ENCODE measurements around the gene RBM20. TPM values are rescaled to one million over a fixed set of nuclear protein-coding genes. Genes with fewer than 3 reads are reported as not detected.
A peak's percentile ranks its signal among the peaks of the same experiment; 100 is the strongest.

RBM20 gene
- total and polyA plus RNA-seq, 2 experiments from 2014 or later, result 3.7 to 4.0 TPM

DNA sequence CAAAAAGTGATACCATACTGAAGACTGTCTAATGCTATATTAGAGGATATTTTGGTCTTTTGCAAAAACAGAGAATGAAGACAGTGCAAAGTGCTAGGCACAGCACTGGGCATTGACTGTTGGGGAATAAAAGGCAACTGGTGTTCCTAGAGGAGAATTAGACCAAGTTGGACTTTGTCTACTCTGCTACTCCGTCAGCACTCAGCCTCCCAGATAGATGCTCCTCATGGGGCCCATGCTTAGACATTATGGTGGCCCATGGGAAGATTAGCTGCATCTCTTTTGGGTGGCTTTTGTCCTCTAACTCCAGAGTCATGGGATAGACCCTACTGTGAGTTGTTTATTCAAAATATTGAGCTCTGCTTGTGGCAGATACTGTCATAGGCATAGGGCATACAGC, 113.5 kb downstream of the RBM20 start:
- 84% methylated on average over 1 of the region's 1 CpG for WGBS (ENCODE audit: low lambda C conversion rate, missing lambda C conversion rate)
- no peak for DNase-seq (ENCODE audit: low spot score)
- Histone ChIP-seq H3K4me3 (no peak overlapping the region), H3K4me1 (ENCODE audit: insufficient read depth) (peaks cover 19% of the 10 kb centered on the region), H3K9me3 (ENCODE audit: low read depth) (no peaks in the 10 kb centered on the region), H3K27ac (peak overlapping the region; percentile 26), H3K79me2 (no peaks in the 10 kb centered on the region), H4K20me1 (ENCODE audit: insufficient read depth, poor library complexity, severe bottlenecking) (no peaks in the 10 kb centered on the region), H3K9me2 (replicated peaks; ENCODE audit: insufficient read depth) (no peaks in the 10 kb centered on the region), H2AFZ (no peak overlapping the region), H3K27me3 (no peaks in the 10 kb centered on the region), H3K4me2 (no peak overlapping the region), H3K36me3 (replicated peaks; ENCODE audit: insufficient read depth, low read depth) (no peaks in the 10 kb centered on the region)
- TF ChIP-seq EZH2phosphoT487 (IDR thresholded peaks at IDR 0.05; ENCODE audit: low read depth, severe bottlenecking, unreplicated experiment) (no peak), EZH2 (IDR thresholded peaks at IDR 0.05; ENCODE audit: borderline replicate concordance) (no peak)
- TF ChIP-seq, protein P1, sequence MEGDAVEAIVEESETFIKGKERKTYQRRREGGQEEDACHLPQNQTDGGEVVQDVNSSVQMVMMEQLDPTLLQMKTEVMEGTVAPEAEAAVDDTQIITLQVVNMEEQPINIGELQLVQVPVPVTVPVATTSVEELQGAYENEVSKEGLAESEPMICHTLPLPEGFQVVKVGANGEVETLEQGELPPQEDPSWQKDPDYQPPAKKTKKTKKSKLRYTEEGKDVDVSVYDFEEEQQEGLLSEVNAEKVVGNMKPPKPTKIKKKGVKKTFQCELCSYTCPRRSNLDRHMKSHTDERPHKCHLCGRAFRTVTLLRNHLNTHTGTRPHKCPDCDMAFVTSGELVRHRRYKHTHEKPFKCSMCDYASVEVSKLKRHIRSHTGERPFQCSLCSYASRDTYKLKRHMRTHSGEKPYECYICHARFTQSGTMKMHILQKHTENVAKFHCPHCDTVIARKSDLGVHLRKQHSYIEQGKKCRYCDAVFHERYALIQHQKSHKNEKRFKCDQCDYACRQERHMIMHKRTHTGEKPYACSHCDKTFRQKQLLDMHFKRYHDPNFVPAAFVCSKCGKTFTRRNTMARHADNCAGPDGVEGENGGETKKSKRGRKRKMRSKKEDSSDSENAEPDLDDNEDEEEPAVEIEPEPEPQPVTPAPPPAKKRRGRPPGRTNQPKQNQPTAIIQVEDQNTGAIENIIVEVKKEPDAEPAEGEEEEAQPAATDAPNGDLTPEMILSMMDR (IDR thresholded peaks at IDR 0.05; ENCODE audit: poor library complexity), result no peak

DNA sequence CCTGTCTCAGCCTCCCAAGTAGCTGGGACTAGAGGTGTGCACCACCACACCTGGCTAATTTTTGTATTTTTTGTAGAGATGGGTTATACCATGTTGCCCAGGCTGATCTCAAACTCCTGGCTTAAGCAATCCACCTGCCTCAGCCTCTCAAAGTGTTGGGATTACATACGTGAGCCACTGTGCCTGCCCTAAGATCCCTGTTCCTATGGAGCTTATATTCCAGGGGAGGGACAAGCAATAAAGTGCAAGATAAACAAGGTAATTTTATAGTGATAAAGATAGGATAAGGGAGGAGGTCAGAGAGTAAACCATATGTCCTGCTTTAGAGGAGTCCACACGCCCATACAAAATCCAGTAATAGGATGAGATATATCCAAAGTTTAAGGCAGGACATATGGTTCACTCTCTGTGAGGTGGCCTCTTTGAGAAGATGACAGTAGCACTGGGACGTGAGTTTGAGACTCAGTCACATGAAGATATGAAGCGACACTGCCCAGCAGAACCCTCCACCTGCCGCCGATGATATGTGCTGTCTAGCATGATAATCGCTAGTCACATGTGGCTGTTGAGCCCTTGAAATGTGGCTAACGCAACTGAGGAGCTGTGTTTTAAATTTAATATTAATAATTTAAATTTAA, 114.1 kb downstream of the RBM20 start:
- Histone ChIP-seq H3K4me3 (no peak overlapping the region), H4K20me1 (ENCODE audit: insufficient read depth, poor library complexity, severe bottlenecking) (no peaks in the 10 kb centered on the region), H3K9me3 (ENCODE audit: low read depth) (no peaks in the 10 kb centered on the region), H3K9me2 (replicated peaks; ENCODE audit: insufficient read depth) (no peaks in the 10 kb centered on the region), H3K36me3 (replicated peaks; ENCODE audit: insufficient read depth, low read depth) (no peaks in the 10 kb centered on the region), H3K4me2 (no peak overlapping the region), H3K27me3 (no peaks in the 10 kb centered on the region), H3K27ac (peak overlapping the region; percentile 26), H3K4me1 (ENCODE audit: insufficient read depth) (peaks cover 19% of the 10 kb centered on the region), H2AFZ (no peak overlapping the region), H3K79me2 (no peaks in the 10 kb centered on the region)
- no peak for DNase-seq (ENCODE audit: low spot score)
- WGBS (ENCODE audit: low lambda C conversion rate, missing lambda C conversion rate), result 84% methylated on average over 8 of the region's 8 CpGs
- no peak for TF ChIP-seq EZH2 (IDR thresholded peaks at IDR 0.05; ENCODE audit: borderline replicate concordance)
- no peak for TF ChIP-seq EZH2phosphoT487 (IDR thresholded peaks at IDR 0.05; ENCODE audit: low read depth, severe bottlenecking, unreplicated experiment)
- TF ChIP-seq, protein P1 (IDR thresholded peaks at IDR 0.05; ENCODE audit: poor library complexity), result no peak

DNA sequence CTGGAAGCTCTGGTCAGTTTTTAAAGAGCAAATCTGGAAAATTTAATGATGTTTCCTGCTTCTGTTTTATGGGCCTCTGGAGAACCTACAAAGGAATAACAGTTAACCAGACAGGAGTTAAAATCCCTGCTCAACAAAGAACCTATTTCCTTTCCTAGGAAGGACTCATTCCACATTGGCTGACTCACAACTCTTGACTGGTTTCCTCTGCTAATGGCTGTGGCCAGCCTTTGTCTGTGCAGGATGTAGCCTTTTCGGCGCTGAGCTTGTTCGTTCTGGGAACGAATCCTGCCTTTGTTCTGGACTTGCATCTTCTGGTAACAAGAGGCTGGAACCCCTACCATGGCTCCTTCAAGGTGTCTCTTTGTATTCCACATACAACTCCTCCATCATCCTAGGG, 114.8 kb downstream of the RBM20 start:
- H3K36me3 ChIP-seq (replicated peaks; ENCODE audit: insufficient read depth, low read depth), result no peaks in the 10 kb centered on the region
- no peak for DNase-seq (ENCODE audit: low spot score)
- no peak overlapping the region for H3K4me2 ChIP-seq
- TF ChIP-seq, protein P1 (IDR thresholded peaks at IDR 0.05; ENCODE audit: poor library complexity), result no peak
- TF ChIP-seq EZH2 (IDR thresholded peaks at IDR 0.05; ENCODE audit: borderline replicate concordance), result no peak
- no peak for TF ChIP-seq EZH2phosphoT487 (IDR thresholded peaks at IDR 0.05; ENCODE audit: low read depth, severe bottlenecking, unreplicated experiment)
- 66% methylated on average over 4 of the region's 4 CpGs for WGBS (ENCODE audit: low lambda C conversion rate, missing lambda C conversion rate)
- no peaks in the 10 kb centered on the region for H3K9me2 ChIP-seq (replicated peaks; ENCODE audit: insufficient read depth)
- H3K27me3 ChIP-seq, result no peaks in the 10 kb centered on the region
- no peaks in the 10 kb centered on the region for H4K20me1 ChIP-seq (ENCODE audit: insufficient read depth, poor library complexity, severe bottlenecking)
- no peak overlapping the region for H3K27ac ChIP-seq
- H3K4me1 ChIP-seq (ENCODE audit: insufficient read depth), result peaks cover 19% of the 10 kb centered on the region
- H2AFZ ChIP-seq, result no peak overlapping the region
- no peak overlapping the region for H3K4me3 ChIP-seq
- no peaks in the 10 kb centered on the region for H3K79me2 ChIP-seq
- no peaks in the 10 kb centered on the region for H3K9me3 ChIP-seq (ENCODE audit: low read depth)

All from hepatocyte (in vitro differentiated cells).